GM21528 (cell line): ENCODE results near the gene LTB4R.
"Not testable (repeated sequence)": the region's sequence is repeated elsewhere in the genome, so short reads cannot be mapped to it uniquely, and the experiment has no call there.

Experiments used
- ATAC-seq: cut with Tn5 transposase; IDR thresholded peaks from one replicate; pipeline ENCODE4 v1.9.1; 2021; ENCODE audit warnings: mild to moderate bottlenecking, moderate library complexity; ENCODE audit not compliant: unreplicated experiment, low FRiP score

The LTB4R gene

GRCh38 chr14:24338843-24339242 is 27.5 kb downstream of the LTB4R start:
- no peak for ATAC-seq

- peak; percentile 88 for ATAC-seq
These were observed 28.2 kb downstream of the LTB4R start, which contains the start of gene RIPK3 for GRCh38 chr14:24339284-24340151. Gene RIPK3, minus strand, starts transcription at chr14:24339991. Its CDS starts 165 bp downstream, at chr14:24339826.

- no peak for ATAC-seq
These were observed 29.3 kb downstream of the LTB4R start for GRCh38 chr14:24340606-24341005.

- ATAC-seq: no peak
These were observed 31.6 kb downstream of the LTB4R start for GRCh38 chr14:24342889-24343288.

- no peak for ATAC-seq
These were observed 32.7 kb downstream of the LTB4R start for GRCh38 chr14:24343795-24344660.

GRCh38 chr14:24347134-24347533 is 35.8 kb downstream of the LTB4R start:
- no peak for ATAC-seq

- ATAC-seq: no peak
These were observed 36.9 kb downstream of the LTB4R start for GRCh38 chr14:24348186-24348585.

GRCh38 chr14:24349742-24350141 is 38.4 kb downstream of the LTB4R start:
- no peak for ATAC-seq

- ATAC-seq: no peak
These were observed 40.2 kb downstream of the LTB4R start for GRCh38 chr14:24351517-24351916.

- ATAC-seq: no peak
These were observed 42.5 kb downstream of the LTB4R start for GRCh38 chr14:24353559-24354481.

GRCh38 chr14:24354482-24354825 is 43.2 kb downstream of the LTB4R start:
- not testable (repeated sequence) for ATAC-seq

GRCh38 chr14:24355009-24355408 is 43.7 kb downstream of the LTB4R start:
- no peak for ATAC-seq

- no peak for ATAC-seq
These were observed 44.9 kb downstream of the LTB4R start for GRCh38 chr14:24356208-24356607.

GRCh38 chr14:24360281-24360680 is 49.0 kb downstream of the LTB4R start:
- no peak for ATAC-seq

GRCh38 chr14:24361326-24361725 is 50.0 kb downstream of the LTB4R start:
- ATAC-seq: no peak

- no peak for ATAC-seq
These were observed 51.1 kb downstream of the LTB4R start for GRCh38 chr14:24362241-24362960.

GRCh38 chr14:24363401-24363800 is 52.1 kb downstream of the LTB4R start:
- no peak for ATAC-seq

GRCh38 chr14:24364841-24365240 is 53.5 kb downstream of the LTB4R start:
- ATAC-seq: no peak

GRCh38 chr14:24365600-24366412 is 54.5 kb downstream of the LTB4R start:
- no peak for ATAC-seq
